ENCODE measurements around the gene CD86.

The CD86 gene

DNA sequence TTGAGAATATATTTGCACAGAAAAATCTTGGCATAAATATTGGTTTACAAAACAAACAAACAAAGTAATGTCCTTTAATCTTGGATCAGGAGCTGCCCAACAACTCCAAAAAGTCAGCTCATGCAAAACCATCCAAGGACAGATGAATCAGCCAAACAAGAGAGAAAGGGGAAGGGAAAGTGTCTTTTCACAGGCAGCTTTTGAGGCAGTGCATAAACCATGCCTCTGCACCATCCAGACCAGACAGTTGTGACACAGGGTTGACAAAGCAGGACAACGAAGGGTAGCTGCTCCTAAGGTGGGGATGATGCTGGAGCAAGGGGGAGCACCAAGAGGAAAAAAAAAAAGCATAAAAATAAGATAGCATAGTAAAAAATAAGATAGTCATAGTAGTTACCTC lies 8.7 kb downstream of the CD86 start:
- no peak for DNase-seq

DNA sequence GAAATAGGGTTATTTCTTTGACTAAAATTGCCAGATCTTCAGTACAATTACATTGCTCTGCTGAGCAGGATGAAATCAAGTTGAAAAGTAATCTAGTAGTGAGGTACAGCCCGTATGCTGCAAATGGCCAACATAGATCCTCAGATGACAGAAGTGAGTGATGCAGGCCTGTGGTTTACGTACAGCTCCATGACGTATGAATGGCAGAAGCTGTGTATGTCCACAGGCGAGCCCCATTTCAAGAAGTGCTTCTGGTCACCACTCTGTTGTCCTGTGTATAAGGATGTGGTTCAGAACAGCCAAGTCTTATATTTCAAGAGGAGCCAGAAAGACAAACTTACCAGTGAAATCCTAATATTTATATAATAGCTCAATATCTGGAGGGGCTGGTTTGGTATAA lies 9.2 kb downstream of the CD86 start:
- DNase-seq = no peak

DNA sequence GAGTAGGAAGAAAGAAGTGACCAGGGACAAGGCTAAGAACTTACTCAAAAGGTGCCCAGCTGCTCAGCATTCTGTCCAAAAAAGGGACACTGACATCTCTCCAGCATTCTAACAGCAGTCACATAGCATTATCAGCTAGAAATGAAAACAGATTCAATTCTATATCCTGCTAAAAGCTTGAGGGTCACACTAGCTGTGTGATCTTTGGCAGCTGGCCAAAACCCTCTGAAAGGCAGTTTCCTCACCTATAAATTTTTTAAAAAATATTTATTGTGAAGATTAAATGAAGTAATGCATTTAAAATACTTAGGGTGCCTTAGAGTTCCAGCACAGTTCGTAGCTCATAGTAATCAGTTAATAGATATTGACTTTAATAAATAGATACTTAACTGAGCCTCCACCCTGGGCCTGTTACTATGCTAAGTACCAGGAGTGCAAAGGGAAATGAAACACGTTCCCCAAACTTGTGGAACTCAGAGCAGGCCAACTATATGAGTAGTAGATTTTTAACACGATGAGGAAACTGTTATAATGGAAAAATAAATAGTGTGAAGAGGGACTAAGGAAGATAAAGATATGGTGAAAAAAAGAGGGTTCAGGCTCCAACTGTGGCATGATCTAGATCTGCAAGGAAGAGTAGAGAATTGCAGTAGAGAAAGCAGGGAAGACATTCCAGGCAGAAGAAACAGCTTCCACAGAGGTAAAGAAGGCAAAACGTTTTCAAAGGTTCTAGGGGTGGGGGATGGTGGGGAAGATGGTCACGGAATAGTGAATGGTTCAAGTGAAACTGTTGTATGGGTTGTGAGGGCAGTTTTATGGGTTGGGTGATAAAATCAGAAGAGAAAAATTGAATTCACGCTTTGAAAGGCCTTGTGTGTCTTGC lies 11.4 kb downstream of the CD86 start:
- DNase-seq = no peak

DNA sequence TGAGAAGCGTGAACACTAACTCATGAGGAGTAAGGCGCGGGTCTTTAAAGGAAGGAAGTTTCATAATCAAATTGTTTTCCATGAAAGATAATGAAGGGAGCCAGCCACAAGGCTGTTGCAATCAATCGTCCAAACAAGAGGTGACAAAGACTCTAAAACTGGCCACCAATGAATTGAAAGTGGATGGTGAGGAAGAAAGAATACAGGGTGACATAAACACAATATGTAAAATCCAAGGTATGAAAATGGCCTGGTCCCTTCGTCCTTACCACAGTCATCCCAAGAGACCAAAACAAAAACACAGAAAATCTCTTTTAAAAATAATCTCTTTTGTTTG lies 12.0 kb downstream of the CD86 start:
- DNase-seq = no peak

DNA sequence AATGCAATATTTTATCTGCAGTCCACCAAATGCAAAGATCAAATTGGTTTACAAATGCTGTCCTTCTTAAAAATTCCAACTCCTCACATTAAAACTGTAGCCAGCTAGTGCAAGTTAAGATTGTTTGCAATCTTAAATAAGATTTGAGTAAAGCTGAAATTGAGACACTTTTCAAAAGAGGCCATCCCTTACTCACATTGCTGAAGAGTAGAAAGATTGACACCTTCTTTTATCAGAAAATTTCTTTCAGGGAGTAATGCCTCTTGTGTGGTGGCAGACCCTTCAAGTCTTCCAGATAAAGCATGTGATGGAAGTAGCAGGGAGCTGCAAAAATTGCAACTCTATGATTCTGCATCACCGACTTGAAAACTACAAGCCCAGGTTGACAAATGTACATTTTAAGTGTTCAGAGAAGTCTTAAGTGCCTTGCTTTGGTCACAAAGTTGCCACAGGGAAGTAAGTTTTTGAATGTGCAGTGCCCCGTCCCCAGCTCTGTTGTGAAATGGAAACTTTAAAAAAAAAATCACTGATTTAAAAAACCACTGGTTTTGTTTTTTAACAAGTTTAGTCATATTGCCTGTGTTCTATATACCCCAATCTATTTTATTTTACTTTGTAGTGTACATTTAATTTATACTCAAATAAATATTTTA lies 12.6 kb downstream of the CD86 start:
- no peak for DNase-seq

DNA sequence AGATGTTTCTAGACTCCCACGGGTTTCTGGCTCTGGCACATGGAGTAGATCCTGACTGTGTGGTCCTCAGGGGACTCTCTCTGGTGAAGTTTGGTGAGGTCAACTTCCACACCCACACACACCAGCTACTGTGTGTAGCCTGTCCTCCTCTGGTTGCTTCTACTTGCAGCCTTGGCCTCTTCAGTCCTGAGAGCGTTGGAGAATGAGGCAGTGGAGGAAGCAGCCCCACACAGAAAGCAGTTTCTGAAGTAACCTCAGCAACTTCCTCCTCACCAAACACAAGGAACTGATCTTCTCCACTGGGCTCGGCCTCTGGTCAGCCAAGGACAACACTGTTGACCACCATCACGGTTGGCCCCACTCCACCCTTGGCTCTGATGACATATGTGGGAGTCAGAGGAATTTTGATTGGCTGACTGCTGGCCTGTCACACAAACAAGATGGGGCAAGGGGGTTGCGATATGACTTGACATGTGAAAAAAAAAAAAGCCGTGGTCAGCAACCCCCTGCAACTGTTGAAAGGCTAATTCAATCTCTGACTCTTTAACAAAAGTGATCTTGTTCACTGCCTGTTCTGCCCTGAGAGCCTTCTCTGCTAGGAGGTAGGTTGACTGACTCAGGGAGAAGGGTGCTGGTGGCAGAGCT lies 19.6 kb downstream of the CD86 start:
- DNase-seq = no peak

DNA sequence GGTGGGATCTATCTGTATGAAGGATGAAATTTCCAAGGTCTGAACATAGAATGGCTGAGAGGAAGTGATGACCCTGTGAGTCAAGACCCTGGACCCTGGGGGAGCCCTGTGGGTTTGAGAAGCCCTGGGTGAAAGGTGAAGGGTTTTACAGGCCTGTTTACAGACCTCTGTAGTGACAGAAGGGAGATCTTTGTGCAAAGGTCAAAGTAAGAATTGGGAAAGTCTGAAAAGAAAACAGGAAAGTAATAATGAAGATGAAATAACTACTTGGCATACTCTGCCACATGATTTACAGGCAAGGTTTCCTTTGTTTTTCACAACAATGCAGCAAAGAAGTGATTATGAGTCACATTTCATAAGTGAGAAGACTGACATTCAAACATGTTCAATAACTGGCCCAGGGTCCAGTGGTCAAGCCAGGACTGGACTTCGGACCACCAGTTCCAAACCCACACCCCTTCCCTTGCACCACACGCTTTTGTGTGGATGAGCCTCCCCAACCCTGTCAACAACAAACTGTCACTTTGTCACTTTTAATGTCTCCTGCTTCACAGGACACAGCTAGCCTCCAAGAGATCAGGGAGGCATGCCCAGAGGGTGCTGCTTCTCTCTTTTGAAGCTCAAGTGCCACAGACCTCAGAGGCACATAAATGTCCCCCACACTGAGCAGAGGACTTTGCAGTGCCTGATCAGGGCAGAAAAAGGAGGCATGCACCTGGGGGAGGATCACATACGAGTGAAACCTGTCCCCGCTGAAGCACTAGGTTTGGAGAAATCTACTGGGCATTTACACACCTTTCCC lies 21.5 kb downstream of the CD86 start:
- no peak for DNase-seq

DNA sequence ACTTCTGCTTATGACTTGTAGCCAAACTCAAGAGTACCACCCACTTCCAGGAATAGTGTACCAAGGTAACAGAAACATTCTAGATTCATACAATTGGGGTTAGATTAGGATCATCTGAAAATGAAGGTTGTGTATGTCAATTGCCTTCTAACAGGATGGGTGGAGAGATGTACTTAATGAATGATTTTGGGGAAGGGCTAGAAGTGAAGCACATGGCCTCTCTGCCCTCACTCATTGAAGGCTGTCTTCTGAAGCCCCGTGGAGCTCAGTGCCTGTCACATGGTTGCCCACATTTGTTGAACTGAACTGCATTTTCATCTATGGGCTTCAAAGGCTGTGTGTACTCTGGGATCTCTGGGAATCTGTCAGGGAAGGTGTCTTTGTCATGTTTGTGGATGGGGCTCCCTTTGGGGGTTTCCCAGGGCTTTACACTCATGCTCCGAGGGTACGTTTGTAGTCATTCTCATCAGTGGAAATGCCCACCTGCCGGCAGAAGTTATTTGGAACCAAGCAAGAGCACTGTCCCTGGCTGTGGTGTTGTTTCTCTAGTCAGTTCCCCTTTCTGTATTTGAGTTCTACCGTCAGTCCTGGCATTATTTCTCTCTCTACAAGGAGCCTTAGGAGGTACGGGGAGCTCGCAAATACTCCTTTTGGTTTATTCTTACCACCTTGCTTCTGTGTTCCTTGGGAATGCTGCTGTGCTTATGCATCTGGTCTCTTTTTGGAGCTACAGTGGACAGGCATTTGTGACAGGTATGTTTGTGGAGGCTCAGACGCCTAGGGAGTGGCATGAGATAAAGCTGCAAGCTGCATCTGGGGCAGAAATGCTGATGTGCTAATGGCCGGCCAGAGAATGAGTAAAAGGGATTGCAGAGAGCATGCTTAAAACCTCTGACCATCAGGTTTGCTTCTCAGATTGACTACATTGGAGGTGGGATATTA lies 22.4 kb downstream of the CD86 start:
- no peak for DNase-seq

DNA sequence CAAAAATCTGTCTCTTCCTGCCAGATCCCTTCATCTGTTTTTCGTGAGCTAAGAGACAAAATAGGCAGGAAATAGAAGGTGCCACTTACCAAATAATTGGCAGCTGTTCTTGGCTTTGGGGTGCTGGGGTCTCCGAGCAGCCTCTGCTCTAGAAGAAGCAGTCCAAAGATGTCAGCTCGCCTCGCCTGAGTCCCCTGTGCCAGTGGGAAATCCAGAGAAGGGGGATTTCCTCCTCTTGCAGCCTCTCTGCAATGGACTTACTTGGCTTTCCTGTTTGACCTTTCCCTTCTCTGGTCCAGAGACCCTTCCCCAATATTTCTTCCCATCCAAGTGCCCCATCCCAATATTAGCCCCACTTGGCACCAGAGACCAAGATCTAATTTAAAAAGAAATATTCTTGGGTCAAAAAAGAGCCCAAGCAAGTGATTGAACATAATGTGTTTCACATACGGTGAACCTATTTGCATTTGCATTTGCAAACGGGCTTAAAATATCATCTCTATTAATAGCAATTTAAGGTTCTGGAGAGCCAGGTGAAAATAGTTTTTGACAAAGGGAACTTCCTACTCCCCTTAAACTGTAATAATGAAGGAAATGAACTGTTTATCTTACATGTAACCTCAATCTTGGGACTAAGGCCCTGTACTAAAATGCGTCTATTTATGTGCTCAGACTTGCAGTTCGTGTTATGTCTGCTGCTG lies 23.2 kb downstream of the CD86 start:
- DNase-seq = no peak

DNA sequence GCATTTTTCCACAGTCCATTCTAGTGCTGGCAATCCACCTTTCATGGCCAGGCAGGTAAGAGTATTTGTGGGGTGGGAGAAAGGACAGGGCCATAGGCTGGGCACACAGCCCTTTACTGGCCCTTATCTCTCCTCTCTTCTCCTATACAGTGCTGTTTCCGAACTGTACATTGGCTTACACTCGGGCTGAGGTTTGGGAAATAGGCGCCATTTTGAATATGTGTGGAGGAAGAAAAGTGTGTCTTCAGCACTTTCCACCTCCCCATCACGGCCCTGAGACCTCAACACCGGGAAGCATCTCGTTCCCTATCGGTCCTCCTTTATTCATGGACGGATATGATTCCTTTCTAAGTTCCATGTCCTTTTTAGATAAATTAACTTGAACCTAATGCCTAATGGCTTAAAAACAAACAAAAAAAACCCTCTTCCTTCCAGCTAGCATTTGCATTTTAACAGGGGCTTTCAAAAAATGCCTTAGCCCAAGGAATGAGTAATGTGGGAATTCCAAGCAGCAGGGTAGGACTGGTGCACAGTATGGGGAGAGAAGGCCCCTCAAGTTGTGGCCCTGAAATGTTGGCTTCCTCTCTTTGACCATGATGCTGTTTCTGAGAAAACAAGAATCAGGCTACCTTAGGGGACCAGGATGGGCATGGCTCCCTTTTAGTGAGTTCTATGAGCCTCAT lies 24.5 kb downstream of the CD86 start:
- DNase-seq = no peak

DNA sequence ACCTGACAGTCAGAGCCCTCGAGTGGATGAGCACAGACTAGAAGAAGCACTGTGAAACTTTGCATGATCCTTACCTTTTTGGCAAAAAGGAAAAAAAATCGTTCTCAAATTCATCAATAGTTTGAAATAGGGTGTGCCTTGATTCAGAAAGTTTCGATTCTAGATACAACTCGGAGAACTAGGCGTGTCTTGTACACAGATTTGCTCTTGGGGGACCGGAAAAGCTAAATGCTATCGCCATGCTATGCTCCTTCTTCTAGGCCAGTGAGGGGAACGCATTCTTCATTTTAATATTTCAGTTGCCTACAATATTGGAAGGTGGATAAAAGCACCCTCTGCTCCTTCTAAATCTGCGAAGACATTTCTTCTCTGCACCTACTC lies 25.0 kb downstream of the CD86 start:
- no peak for DNase-seq

DNA sequence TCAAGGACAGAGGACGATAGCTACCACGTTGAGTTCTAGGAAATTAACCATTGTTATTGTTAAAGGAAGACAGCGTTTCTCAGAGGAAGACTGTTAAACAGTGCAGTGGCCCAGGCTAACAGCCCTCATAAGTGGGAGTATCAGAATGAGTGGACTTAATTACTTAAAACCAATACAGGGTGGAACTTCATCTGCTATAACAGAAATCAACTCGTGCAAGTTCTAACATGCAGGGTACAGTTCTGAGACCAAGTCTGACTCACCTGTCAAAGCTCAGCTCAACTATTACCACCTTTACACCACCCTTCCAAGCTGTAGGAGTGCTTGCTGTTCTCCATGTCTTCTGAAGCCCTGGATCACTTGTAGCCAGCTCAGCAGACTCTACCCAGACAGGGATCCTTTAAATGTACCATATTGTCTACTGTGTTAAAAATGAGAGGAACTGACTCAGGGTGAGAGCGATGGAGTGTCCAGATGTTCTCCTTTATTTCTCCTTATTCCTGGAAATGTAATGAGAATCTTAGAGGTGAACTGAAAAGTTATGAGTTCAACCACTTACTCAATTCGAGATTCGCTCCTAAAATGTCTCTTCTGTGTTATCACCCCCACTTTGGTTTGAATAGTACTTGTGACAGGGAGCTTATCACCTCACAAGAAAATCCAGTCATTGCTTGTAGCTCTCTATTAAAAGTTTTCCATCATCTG lies 26.5 kb downstream of the CD86 start:
- no peak for DNase-seq

DNA sequence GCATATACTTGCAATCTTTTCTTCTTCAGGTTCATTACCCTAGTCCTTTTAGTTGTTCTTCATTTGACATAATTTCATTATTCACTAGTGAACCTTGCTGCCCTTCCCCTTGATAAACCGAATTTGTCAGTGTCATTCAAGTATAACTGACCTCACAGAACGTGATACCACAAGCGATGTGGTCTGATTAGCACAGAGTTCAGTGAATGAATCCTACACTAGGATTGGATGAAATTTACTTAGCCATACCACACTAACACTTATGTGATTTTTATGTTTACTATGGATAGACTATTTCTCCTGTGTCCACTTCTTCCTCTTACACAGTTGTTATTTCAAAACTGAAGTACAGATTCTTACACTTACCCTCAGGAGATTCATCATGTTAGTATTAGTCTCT lies 27.2 kb downstream of the CD86 start:
- no peak for DNase-seq

DNA sequence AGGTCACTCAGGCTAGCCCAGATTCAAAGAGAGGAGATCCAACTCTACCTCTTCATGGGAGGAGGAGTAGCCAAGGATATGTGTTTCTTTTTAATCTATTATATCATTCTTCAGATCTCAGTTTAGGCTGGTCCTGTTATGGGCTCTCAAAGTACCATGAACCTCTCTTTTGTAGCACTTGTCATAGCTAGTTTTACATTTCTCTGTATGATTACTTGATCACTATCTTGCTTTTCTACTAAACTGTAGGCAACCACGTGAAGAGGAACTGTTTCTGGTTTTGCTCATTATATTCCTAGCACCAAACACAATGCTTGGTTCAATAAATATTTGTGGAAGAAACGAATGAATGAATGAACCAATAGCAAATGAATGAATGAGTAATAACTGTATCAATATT lies 29.6 kb downstream of the CD86 start:
- DNase-seq = no peak

DNA sequence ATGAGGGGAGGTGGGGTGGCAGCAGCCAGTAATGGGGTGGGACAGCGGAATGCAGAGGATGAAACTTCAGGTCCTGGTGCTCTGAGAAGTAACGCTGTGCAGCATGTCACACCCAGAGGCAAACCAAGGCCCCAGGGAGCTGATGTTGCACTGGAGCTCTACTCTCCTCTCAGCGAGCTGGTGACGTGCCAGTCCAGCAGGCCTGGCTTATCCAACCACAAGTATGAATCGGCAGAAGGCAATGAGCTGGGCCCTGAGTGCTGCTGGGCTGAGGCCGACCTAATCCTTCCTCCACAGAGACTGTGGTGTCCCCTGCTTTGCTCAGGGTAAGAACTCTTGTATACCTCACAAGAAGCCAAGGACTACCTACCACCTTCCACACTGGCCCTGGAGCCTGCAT lies 30.5 kb downstream of the CD86 start:
- no peak for DNase-seq

DNA sequence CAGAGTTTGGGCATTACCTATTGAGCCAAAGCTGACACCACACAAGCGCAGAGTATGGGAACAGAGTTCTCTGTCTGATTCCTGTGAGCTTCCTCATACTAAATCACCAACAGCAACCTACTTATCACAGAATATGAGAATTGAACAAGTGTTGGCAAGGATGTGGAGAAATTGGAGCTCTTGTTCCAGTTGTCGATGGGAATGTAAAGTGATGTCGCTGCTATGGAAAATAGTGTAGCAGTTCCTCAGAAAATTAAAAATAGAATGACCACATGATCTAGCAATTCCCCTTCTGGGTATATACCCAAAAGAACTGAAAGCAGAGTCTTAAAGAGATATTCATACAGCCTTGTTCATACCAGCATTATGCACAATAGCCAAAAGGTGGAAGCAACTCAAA lies 33.4 kb downstream of the CD86 start:
- no peak for DNase-seq

DNA sequence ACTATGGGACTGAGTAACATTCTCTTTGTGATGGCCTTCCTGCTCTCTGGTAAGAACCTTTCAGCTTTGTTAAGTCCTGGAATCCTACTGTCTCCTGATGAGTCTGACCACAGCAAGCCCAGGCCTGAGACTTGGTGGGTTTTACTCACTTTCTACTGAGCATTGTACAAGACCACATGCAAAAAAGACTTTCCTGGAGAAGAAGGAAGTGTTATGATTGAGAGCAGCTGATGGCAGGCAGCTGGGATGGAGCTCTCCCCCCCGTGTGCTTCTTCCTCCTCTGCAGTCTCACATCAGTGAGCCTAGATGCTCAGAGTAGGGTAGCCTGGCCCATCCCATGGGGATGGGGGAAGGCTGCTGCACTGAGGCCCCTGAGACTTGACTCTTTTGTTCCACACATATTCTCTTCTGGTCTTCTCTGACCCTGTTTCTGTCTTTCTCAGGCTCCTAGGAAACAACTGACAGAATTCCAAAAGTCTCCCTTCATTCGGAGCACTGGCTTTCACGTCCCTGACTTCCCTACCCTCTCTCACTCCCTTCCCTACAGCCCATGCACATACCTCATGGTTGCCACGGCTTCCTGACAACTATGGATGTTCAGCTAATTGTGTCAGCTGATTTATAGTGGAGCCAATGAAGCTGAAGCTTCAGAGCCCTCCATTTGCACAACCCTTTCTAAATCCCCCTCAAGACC lies 36.6 kb downstream of the CD86 start:
- DNase-seq = no peak

DNA sequence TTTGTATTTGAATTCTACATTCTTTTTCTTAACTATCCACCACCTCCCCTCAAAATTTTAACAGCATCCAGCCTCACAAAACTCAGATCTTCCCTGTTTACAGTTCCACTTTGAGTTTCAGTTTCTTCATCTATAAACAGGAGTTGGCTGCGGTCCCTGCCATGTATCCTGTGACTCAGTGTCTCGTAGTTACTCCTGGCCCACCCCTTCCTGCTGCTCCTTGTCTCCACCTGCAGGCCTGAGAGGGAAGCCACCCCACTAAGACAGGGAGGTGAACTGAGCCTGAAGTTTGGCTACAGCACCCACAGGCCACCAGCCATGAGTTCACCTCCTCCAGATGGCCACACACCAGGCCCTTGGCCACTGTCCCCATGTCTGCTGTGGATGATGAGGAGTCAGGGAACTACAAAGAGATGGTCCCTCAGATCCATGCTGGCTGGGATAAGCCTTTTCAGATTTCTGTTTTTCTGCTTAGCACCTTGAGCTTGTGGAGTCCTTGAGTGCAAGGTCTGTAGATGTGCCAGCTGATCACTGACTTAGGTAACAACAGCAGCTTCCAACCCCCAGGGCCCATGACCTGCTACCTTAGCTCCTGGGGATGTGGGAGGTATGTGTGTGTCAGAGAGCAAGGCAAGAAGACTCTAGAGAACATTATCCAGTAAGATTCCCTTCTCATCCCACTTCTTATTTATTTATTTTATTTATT lies 37.5 kb downstream of the CD86 start:
- DNase-seq = no peak

DNA sequence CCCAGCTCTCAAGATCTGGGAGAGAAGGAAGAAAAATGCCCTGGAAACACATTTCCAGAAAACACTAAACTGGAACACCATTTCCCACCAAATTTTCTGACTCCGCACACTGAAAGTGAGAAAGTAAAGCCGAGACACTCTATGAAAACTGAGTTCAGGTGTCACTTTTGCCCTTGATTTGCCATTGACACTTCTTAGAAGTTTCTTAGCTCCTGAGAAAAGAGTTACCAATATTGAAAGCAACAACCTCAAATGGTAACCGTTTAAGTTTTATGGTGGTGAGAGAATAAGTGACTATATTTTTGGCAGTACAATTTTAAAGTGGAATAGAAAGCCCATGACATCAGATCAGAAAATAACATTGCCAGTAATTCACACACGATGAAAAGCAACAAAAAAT lies 39.0 kb downstream of the CD86 start:
- no peak for DNase-seq
